Activated gamma-delta T cell (primary cell): ENCODE data around the gene TMIGD2.

Source experiments
- DNase-seq: peaks from one replicate; lab custom pipeline; 2025; lab: John Stamatoyannopoulos, UW

Gene TMIGD2

DNA sequence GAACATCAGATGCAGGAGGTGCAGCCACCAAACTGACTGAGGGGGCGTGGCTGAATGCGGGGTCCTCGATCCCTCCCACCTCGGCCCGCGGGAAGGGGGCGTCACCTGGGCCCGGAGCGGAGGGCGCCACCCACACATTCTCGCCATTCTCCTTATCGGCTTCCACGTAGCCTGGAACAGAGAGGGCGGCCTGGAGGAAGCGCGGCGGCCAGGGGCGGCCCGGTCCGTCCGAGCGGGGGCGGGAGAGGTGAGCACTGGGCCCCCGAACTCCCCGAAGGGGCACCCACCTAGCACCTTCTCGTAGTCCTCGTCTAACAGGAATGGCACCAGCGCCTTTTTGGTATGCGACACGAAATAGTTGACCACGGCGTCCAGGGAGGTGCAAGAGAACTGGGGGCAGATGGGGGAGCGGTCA lies 24.7 kb upstream of the TMIGD2 start:
- no peak for DNase-seq

- no peak for DNase-seq
These were observed 24.1 kb upstream of the TMIGD2 start for GRCh38 chr19:4326215-4326836.

DNA sequence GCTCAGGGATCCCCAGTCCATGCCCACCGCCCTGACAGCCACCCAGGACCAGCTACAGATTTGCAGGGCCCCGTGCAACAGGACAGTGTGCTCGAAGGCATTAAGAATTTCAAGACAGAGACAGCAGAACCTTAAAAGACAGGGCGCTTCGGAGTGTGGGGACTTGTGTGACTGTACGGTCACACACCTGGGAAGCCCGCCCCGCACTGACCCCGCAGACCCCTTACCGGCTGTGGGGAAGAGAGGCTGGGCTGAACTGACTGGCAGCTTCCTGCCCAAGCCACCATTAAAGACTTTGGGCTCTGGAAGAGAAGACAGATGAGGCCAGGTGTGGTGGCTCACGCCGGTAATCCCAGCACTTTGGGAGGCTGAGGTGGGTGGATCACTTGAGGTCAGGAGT lies 22.0 kb upstream of the TMIGD2 start:
- DNase-seq: no peak

GRCh38 chr19:4323692-4324091 lies 21.5 kb upstream of the TMIGD2 start:
- no peak for DNase-seq

DNA sequence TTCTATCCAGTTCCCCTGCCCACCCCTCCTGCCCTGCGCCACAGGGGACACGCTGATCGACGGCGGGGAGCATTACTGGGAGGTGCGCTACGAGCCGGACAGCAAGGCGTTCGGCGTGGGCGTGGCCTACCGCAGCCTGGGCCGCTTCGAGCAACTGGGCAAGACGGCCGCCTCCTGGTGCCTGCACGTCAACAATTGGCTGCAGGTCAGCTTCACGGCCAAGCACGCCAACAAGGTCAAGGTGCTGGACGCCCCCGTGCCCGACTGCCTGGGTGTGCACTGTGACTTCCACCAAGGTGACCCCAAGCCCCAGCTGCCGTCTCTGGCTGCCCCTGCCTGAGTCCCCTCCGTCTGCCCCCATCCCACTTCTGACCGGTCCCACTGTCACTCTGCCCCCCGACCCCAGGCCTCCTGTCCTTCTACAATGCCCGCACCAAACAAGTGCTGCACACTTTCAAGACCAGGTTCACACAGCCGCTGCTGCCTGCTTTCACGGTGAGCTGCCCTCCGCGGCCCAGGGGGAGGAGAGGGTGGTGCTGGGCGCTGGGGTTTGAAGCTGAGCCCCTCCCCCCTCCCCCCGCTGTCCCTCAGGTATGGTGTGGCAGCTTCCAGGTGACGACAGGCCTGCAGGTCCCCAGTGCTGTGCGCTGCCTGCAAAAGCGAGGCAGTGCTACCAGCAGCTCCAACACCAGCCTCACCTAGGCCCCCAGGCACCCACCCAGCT lies 20.9 kb upstream of the TMIGD2 start:
- DNase-seq: no peak

GRCh38 chr19:4320419-4320818 lies 18.2 kb upstream of the TMIGD2 start:
- no peak for DNase-seq

DNA sequence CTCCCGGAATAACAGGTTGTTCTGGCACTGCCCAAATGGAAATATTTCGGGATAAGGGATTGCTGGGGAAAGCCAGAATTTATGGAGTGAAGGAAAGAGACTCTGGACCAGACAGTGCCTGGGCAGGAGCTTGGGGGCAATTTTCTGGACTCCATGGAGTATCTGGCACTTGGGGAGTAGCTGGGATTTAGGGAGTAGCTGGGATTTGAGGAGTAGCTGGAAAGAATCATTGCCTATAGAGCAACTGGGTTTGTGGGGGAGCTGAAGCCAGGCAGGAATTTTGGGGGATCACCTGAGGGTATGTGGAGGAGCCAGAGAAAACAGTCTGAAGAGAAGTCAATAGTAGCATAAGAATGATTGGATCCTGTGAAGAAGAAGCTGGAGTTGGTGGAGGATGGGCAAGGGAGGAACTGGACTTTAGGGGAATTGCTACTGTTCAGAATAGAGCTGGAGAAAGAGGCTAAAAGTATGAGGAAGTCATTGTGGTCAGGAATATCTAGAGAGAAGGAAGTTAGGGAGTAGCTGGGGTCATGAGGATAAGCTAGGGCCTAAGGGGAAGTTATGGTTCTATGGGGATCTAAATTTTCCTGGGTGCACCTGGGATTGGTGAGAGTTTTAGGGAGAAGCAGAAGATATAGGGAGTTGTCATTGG lies 17.0 kb upstream of the TMIGD2 start:
- no peak for DNase-seq

GRCh38 chr19:4318460-4318859 lies 16.3 kb upstream of the TMIGD2 start:
- DNase-seq: no peak

GRCh38 chr19:4316956-4317355 lies 14.8 kb upstream of the TMIGD2 start:
- no peak for DNase-seq

- no peak for DNase-seq
These were observed 11.8 kb upstream of the TMIGD2 start for GRCh38 chr19:4313847-4314490.

GRCh38 chr19:4310247-4311121 lies 8.3 kb upstream of the TMIGD2 start:
- DNase-seq: no peak

DNA sequence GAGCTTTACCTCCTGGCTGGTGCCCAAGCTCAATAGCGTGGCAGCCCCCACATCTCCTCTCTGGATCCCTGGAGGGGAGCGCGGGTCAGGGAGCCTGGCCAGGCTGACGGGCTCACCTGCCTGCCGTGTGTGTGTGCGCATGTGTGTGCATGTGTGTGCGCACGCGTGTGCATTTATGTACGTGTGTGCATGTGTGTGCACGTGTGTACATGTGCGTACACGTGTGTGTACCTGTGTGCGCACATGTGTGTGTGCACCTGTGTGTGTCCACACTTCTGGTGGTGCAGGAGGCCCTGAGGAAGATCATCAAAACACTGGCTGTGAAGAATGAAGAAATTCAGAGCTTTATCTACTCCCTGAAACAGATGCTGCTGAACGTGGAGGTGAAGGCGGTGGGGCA lies 3.5 kb upstream of the TMIGD2 start:
- DNase-seq: no peak

DNA sequence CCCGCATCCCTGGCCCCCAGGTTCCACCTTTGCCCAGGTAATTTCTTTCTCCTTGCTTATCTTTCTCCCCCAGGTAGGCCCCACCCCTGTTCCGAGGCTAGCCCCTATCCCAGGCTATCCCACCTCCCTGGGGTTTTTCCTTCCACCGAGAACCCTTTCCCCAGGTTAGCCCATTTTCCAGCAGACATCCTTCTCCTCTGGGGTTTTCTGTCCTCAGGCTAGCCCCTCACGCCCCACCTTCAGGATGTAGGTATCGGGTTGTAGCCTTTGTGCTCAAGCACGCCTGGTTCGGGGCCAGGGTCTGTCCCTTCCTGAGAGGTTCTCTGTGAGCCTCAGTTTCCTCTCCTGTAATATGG lies 3.0 kb upstream of the TMIGD2 start:
- no peak for DNase-seq

GRCh38 chr19:4304538-4305256 lies 2.5 kb upstream of the TMIGD2 start, which contains the start of gene FSD1:
TSS of gene FSD1 (plus strand) at chr19:4304598. CDS start at chr19:4304747, 149 bp downstream.
- DNase-seq: no peak

- DNase-seq: no peak
These were observed 1.8 kb upstream of the TMIGD2 start for GRCh38 chr19:4303819-4304537.

DNA sequence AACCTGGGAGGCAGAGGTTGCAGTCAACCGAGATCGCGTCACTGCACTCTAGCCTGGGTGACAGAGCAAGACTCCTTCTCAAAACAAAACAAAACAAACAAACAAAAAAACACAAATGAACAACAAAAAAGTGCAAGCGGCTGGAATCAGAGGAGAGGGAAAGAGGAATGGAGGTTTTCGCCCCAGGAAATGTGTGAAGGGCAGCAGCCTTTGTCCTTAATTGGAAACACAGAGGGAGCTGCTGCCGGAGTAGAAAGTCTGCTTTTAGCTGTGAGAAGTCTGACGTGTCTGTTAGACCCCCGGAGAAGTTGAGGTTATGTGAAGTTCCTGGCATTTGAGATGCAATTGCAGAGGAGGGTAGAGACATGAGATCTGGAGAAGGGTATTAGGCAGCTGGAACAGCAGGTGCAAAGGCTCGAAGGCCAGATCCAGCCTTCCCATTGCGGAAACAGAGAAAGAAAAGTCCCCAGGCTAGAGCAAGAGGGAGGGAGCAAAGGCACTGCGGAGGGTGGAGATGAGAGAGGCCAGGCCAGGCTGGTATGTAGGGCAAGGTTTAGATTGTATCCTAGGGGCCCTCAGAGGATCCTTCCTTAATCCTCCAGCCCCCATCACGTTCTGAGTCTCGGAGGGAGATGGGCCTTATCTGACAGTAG lies 473 bp downstream of the TMIGD2 start:
- DNase-seq: no peak

DNA sequence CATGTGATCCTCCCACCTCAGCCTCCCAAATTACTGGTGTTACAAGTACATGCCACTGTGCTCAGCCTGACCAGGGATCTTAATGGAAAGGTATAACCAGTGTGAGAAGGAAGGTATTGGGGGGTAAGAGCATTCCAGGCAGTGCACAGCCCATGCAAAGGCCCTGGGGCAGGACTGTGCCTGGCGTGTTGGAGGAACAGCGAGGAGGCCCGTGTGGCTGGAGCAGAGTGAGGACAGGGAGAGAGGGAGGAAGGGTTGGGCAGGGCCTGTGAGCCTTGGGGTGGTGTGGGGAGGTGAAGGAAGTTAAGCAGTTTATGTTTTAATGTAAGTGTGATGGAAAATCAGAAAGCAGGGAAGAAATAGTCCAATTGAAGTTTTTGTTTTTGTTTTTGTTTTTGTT lies 1.6 kb downstream of the TMIGD2 start:
- DNase-seq: no peak

GRCh38 chr19:4298810-4299550 lies 3.2 kb downstream of the TMIGD2 start:
- DNase-seq: no peak
